ACC112 (cell line): ENCODE data around the gene SAA4.
"Not testable (repeated sequence)": the region's sequence is repeated elsewhere in the genome, so short reads cannot be mapped to it uniquely, and the experiment has no call there.

Experiments used
- H2AFZ ChIP-seq: fragments of 200-600 bp; sonication (generic); one replicate; pipeline ENCODE4 v1.6.0; 2017; ENCODE audit warnings: antibody characterized with exemption, low read length; ENCODE audit not compliant: unreplicated experiment
- H3K27ac ChIP-seq: fragments of 200-600 bp; sonication (generic); 2 replicates; pipeline ENCODE4 v1.5.1; 2014; ENCODE audit warnings: low read depth, mild to moderate bottlenecking, antibody characterized with exemption, low read length, moderate library complexity
- H3K27me3 ChIP-seq: fragments of 200-600 bp; sonication (generic); 2 replicates; pipeline ENCODE4 v1.6.1; 2014; ENCODE audit warnings: mild to moderate bottlenecking, antibody characterized with exemption, low read length, moderate library complexity, mixed read lengths; ENCODE audit not compliant: insufficient read depth
- H3K36me3 ChIP-seq: fragments of 200-600 bp; sonication (generic); 2 replicates; pipeline ENCODE4 v1.6.1; 2016; ENCODE audit warnings: mild to moderate bottlenecking, antibody characterized with exemption, low read length, moderate library complexity, mixed read lengths; ENCODE audit not compliant: insufficient read depth
- H3K4me1 ChIP-seq: fragments of 200-600 bp; sonication (generic); one replicate; pipeline ENCODE4 v1.6.1; 2016; ENCODE audit warnings: low read length, mixed read lengths; ENCODE audit not compliant: insufficient read depth, unreplicated experiment, control insufficient read depth
- H3K4me3 ChIP-seq: fragments of 200-600 bp; sonication (generic); 2 replicates; pipeline ENCODE4 v1.5.1; 2014; ENCODE audit warnings: mild to moderate bottlenecking, low read depth, low read length
- H3K79me2 ChIP-seq: fragments of 200-600 bp; sonication (generic); one replicate; pipeline ENCODE4 v1.6.0; 2016; ENCODE audit warnings: low read length; ENCODE audit not compliant: control insufficient read depth, unreplicated experiment, insufficient read depth

Gene SAA4

GRCh38 chr11:18264677-18265555 lies 28.3 kb upstream of the SAA4 start:
- no peak overlapping the region for H2AFZ ChIP-seq
- H3K4me3 ChIP-seq = no peak overlapping the region
- H3K27ac ChIP-seq = no peak overlapping the region
- no peaks in the 10 kb centered on the region for H3K36me3 ChIP-seq
- H3K79me2 ChIP-seq = no peaks in the 10 kb centered on the region
- no peaks in the 10 kb centered on the region for H3K4me1 ChIP-seq
- H3K27me3 ChIP-seq = peaks cover 14% of the 10 kb centered on the region

DNA sequence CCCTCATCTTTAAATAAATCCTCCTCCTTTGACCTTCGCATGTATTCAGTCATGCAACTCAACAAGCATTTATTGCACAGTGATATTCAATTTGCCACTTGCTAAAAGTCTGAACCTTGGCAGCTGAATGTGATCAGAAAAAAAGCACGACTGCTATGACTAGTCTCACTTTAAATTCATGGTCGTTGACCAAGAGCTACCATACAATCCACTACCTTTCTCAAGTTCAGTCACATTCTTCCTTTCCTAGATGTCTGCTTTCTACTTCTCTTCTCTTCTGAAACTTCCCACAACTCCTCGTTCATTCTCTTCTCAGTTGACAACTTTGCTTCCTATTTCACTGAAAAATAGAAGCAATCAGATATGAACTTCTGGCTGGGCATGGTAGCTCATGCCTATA lies 27.4 kb upstream of the SAA4 start:
- H2AFZ ChIP-seq = no peak overlapping the region
- H3K79me2 ChIP-seq = no peaks in the 10 kb centered on the region
- H3K27me3 ChIP-seq = peaks cover 23% of the 10 kb centered on the region
- H3K36me3 ChIP-seq = no peaks in the 10 kb centered on the region
- no peaks in the 10 kb centered on the region for H3K4me1 ChIP-seq
- H3K4me3 ChIP-seq = no peak overlapping the region
- no peak overlapping the region for H3K27ac ChIP-seq

DNA sequence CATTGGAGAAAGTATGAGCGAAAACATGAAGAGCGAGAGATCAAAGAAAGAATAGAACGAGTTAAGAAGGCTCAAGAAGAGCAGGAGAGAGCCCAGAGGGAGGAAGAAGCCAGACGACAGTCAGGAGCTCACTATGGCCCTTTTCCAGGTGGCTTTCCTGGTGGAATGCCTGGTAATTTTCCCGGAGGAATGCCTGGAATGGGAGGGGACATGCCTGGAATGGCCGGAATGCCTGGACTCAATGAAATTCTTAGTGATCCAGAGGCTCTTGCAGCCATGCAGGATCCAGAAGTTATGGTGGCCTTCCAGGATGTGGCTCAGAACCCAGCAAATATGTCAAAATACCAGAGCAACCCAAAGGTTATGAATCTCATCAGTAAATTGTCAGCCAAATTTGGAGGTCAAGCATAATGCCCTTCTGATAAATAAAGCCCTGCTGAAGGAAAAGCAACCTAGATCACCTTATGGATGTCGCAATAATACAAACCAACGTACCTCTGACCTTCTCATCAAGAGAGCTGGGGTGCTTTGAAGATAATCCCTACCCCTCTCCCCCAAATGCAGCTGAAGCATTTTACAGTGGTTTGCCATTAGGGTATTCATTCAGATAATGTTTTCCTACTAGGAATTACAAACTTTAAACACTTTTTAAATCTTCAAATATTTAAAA lies 26.2 kb upstream of the SAA4 start:
- not testable (repeated sequence) for H3K4me1 ChIP-seq, H2AFZ ChIP-seq

GRCh38 chr11:18261721-18262120 lies 25.1 kb upstream of the SAA4 start:
- no peaks in the 10 kb centered on the region for H3K4me1 ChIP-seq
- H3K4me3 ChIP-seq = no peak overlapping the region
- peaks cover 35% of the 10 kb centered on the region for H3K27me3 ChIP-seq
- H3K27ac ChIP-seq = no peak overlapping the region
- H3K79me2 ChIP-seq = no peaks in the 10 kb centered on the region
- H2AFZ ChIP-seq = no peak overlapping the region
- no peaks in the 10 kb centered on the region for H3K36me3 ChIP-seq

More for the DNA sequence above, 26.2 kb upstream of the SAA4 start:
- peaks cover 28% of the 10 kb centered on the region for H3K27me3 ChIP-seq
- not testable (repeated sequence) for H3K4me3 ChIP-seq, H3K27ac ChIP-seq, H3K79me2 ChIP-seq, H3K36me3 ChIP-seq

DNA sequence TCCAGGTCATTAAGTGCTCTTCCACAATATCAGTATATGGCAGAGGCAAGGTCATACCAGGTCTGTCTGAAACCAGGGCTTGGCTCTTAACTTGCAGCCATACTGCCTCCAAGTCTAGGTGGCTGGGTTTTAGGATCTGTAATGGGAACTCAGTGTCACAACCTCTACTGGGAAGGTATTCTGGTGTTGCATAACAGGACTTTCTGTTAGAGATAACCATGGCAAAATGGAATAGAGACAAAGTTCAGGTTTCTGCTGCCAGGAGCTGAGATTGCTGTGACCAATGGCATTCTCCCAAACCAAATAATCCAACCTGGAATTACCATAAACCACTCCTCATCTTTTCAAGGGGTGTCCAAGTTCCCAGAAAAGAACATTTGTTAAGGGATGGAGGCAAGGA lies 22.7 kb upstream of the SAA4 start:
- no peaks in the 10 kb centered on the region for H3K36me3 ChIP-seq
- H3K27me3 ChIP-seq = peaks cover 38% of the 10 kb centered on the region
- no peak overlapping the region for H3K4me3 ChIP-seq
- no peak overlapping the region for H2AFZ ChIP-seq
- H3K4me1 ChIP-seq = no peaks in the 10 kb centered on the region
- H3K79me2 ChIP-seq = no peaks in the 10 kb centered on the region
- no peak overlapping the region for H3K27ac ChIP-seq

DNA sequence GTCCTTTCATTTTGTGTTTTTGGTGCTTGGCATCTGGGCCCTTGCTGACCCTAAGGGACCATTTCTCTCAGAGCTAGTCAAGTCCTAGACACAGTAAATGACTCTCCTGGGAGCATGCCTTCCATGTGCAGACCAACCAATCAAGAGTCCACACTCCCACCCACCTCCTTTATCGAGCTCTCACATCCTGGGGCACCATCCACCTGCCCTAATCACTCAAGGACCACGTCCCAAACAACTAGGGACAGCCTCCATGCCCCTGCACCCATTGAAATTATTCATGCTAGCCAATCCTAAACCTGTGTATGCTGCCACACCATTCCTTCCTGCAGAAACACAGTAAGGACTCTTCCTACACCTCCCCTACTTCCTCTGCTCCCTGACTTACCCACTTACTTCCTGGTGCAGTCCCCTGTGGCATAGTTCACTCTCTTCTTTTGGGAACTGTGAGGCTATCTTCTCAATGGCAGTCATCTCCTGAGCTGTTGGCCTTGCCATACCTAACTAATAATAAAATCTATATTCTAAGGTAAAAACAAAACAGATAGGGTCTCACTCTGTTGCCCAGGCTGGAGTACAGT lies 18.3 kb upstream of the SAA4 start:
- Histone ChIP-seq H3K4me1 (no peaks in the 10 kb centered on the region), H3K36me3 (no peaks in the 10 kb centered on the region), H3K27me3 (peaks cover 23% of the 10 kb centered on the region), H2AFZ (no peak overlapping the region), H3K27ac (no peak overlapping the region), H3K79me2 (no peaks in the 10 kb centered on the region), H3K4me3 (no peak overlapping the region)

DNA sequence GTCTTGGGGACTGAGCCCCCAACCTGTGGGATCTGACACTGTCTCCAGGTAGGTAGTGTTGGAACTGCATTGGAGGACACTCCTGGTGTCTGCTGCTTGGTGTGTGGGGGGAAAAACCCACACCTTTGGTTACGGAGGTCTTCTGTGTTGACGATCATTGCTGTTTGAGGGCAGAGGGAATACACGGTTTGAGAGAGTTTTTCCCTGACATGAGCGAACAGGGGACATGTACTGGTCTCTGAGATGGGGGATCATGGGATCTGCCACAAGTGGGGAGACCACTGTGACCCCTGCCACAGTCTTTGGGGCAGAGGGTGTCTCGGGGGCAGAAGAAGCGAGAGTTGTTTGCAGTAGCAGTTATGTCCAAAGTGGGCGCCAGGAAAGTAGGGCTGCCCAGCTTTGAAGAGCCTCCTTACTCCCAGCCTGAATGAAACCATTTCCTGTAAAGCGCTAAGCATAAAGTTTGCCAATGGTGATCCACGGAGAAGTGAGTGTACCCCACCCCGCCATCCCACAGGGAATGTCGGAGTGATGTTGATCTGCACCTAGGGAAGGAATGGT lies 17.3 kb upstream of the SAA4 start:
- H3K27me3 ChIP-seq = peaks cover 13% of the 10 kb centered on the region
- H2AFZ ChIP-seq = no peak overlapping the region
- H3K27ac ChIP-seq = no peak overlapping the region
- no peaks in the 10 kb centered on the region for H3K79me2 ChIP-seq
- H3K36me3 ChIP-seq = no peaks in the 10 kb centered on the region
- H3K4me1 ChIP-seq = no peaks in the 10 kb centered on the region
- H3K4me3 ChIP-seq = no peak overlapping the region

GRCh38 chr11:18253233-18253632 lies 16.6 kb upstream of the SAA4 start:
- Histone ChIP-seq H3K79me2 (no peaks in the 10 kb centered on the region), H2AFZ (no peak overlapping the region), H3K27ac (no peak overlapping the region)

DNA sequence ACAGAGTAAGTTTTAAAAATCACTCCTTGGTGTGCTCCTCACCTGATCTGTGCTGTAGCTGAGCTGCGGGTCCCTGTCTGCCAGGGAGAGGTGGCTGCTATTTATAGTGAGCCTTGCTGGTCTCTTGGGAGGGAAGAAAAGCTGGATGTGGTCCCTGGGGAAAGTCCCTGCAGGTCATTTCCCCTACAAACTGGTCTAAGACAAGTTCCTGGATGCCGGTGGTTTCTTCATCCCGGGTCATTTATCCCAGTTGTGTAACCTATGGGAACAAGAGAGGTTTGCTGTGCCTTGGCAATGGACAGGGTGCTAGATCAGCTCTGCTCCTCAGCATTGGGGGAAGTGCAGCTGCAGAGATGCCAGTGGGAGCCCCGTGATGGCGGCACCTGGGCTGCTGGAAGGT lies 12.0 kb upstream of the SAA4 start, which contains the start of gene SAA2:
Gene SAA2 (minus strand): TSS at position 108 of the 400 bp plus-strand sequence. CDS start 657 bp downstream, outside the sequence.
- Histone ChIP-seq H3K27ac (no peak within 1 kb of the TSS), H3K4me3 (no peak within 1 kb of the TSS), H3K79me2 (no peaks in the 10 kb centered on the region), H3K27me3 (no peaks in the 10 kb centered on the region), H3K36me3 (no peaks in the 10 kb centered on the region), H2AFZ (no peak within 1 kb of the TSS), H3K4me1 (peaks cover 4% of the 10 kb centered on the region)

More at GRCh38 chr11:18253233-18253632, 16.6 kb upstream of the SAA4 start:
- no peak overlapping the region for H3K4me3 ChIP-seq
- H3K27me3 ChIP-seq = peaks cover 12% of the 10 kb centered on the region; the same call in 1 of the 2 replicates
- H3K4me1 ChIP-seq = no peaks in the 10 kb centered on the region
- no peaks in the 10 kb centered on the region for H3K36me3 ChIP-seq

DNA sequence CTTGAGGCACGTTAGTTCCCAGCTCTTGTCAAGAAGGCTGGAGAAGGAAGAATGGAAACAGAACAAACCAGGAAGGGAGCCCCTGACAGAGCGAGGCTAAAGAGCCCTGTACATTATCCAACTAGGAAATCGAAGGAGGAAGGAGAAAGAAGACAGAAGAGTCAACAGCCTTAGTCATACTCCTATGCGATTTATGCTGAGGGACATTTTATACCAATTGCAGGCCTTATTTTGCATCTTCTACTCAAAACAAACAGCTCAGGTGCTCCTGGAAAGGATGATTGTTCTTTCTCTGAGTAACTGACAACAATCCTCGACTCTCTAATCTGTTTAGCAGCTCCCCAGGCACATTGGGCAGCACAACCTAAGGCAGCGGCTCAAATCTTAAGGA lies 10.6 kb upstream of the SAA4 start:
- not testable (repeated sequence) for H3K27ac ChIP-seq, H2AFZ ChIP-seq, H3K36me3 ChIP-seq, H3K27me3 ChIP-seq, H3K4me3 ChIP-seq, H3K4me1 ChIP-seq, H3K79me2 ChIP-seq
